Rectal smooth muscle tissue (tissue), 1 donor: ENCODE results near the gene USP35.

Source experiments
- H3K27ac ChIP-seq: one replicate; pipeline ENCODE4 v1.7.0; 2013; ENCODE audit warnings: low read depth, low read length, inconsistent platforms
- H3K27me3 ChIP-seq: one replicate; pipeline ENCODE4 v1.7.0; 2013; ENCODE audit warnings: low read length; ENCODE audit not compliant: control insufficient read depth, insufficient read depth
- H3K36me3 ChIP-seq: one replicate; pipeline ENCODE4 v1.7.0; 2013; ENCODE audit warnings: low read length; ENCODE audit not compliant: control insufficient read depth, insufficient read depth
- H3K4me1 ChIP-seq: one replicate; pipeline ENCODE4 v1.7.0; 2013; ENCODE audit warnings: low read length; ENCODE audit not compliant: control insufficient read depth, insufficient read depth
- H3K4me3 ChIP-seq: one replicate; pipeline ENCODE4 v1.7.0; 2013; ENCODE audit warnings: low read length
- H3K9ac ChIP-seq: one replicate; pipeline ENCODE4 v1.7.0; 2013; ENCODE audit warnings: low read length

Gene USP35

DNA sequence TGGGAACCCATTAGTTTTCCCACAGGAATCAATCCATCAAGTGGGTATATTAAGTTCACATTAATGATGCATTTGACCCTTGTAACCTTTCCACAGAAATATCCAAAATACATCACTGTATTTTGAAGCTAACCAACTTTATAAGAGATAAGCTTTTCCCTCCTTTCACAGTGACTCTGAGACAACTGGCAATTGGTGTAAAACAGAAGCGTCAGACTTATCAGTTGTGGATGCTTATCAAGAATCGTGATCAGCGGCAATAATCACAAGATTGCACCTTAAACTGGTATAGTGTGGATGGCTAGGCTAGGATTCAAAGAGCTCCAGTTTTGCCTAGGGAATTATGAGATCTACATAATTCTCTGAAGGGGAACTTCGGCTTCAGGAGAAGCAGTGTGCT is 73.1 kb downstream of the USP35 start:
- H3K36me3 ChIP-seq: no peaks in the 10 kb centered on the region
- no peak overlapping the region for H3K9ac ChIP-seq
- H3K4me1 ChIP-seq: no peaks in the 10 kb centered on the region
- H3K27me3 ChIP-seq: no peaks in the 10 kb centered on the region
- H3K4me3 ChIP-seq: no peak overlapping the region
- H3K27ac ChIP-seq: no peak overlapping the region

DNA sequence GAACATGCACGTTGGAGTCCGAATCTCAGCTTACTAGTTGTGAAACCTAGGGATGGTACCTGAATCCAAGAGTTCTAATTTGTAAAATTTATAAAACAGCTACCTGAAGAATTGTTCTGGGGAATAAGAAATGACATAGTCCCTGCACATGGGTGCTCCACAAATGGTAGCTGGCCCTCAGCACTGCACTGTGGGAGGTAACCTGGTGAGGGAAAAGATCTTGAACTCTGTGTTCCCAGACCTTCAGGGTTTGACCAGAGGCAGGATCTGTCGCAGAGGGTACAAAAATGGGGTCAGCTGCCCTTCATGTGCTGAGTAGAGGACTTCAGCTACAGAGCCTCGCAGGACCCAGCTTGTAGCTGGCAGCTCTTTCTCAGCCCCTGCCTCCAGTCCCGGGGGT is 73.5 kb downstream of the USP35 start:
- Histone ChIP-seq H3K9ac (no peak overlapping the region), H3K27ac (no peak overlapping the region), H3K4me1 (no peaks in the 10 kb centered on the region), H3K27me3 (no peaks in the 10 kb centered on the region), H3K4me3 (no peak overlapping the region), H3K36me3 (no peaks in the 10 kb centered on the region)

DNA sequence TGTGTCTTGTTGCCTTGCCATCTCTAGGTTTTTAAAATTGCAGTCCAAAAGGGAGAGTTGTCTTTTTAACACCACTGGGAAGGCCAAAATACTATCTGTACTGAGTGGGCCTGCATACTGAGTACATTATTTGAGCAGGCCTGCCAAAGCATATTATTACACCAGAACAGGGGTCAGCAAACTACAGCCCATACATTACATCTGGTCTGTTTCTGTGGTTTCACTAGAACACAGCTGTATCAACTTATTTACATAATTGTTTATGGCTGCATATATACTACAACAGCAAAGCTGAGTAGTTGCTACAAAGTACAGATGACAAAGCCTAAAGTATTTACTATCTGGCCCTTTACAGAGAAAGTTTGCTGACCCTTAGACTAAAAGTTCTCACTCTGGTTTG is 74.0 kb downstream of the USP35 start:
- H3K4me1 ChIP-seq: no peaks in the 10 kb centered on the region
- H3K36me3 ChIP-seq: no peaks in the 10 kb centered on the region
- H3K27me3 ChIP-seq: no peaks in the 10 kb centered on the region
- H3K9ac ChIP-seq: no peak overlapping the region
- H3K4me3 ChIP-seq: no peak overlapping the region
- no peak overlapping the region for H3K27ac ChIP-seq
